HepG2 (cell line): ENCODE results near the gene PPP4R3A. TPM values are rescaled to one million over a fixed set of nuclear protein-coding genes. Genes with fewer than 3 reads are reported as not detected.

Source experiments
- BRD4 ChIP-seq: sonication (generic); formaldehyde crosslinking; IDR thresholded peaks from 2 replicates; pipeline ENCODE4 v1.4.0; 2020; ENCODE audit warnings: missing genetic modification reagents
- GLI4 ChIP-seq: sonication (generic); formaldehyde crosslinking; IDR thresholded peaks from 2 replicates; pipeline ENCODE4 v1.5.1; 2020; ENCODE audit warnings: missing genetic modification reagents, mild to moderate bottlenecking, moderate library complexity, borderline replicate concordance
- HNRNPL ChIP-seq: fragments of 200-400 bp; formaldehyde crosslinking; IDR thresholded peaks from 2 replicates; pipeline ENCODE4 v1.6.1; 2017; ENCODE audit warnings: mild to moderate bottlenecking, low read depth, low read length
- KLF16 ChIP-seq, 2 experiments: sonication (generic) in 1 of 2; formaldehyde crosslinking in 1 of 2; IDR thresholded peaks; 2 replicates each; pipeline versions ENCODE4 v1.6.1 to v1.8.0; 2016 to 2023; ENCODE audit warnings: missing genetic modification reagents in 2 of 2, missing compliant biosample characterization in 1 of 2
- LCORL ChIP-seq, 2 experiments: fragments of 450-650 bp in 1 of 2; sonication (generic) in 1 of 2; formaldehyde crosslinking in 1 of 2; IDR thresholded peaks; 2 replicates each; pipeline versions ENCODE4 v1.5.0 to v1.6.1; 2017 to 2020; ENCODE audit warnings: antibody characterized with exemption in 1 of 2, missing genetic modification reagents in 1 of 2
- MAZ ChIP-seq, 2 experiments: sonication (generic) in 1 of 2; formaldehyde crosslinking in 1 of 2; IDR thresholded peaks; 2 replicates each; pipeline versions ENCODE4 v1.5.0 to v1.6.1; 2012 to 2020; ENCODE audit warnings: low read depth in 2 of 2, mild to moderate bottlenecking in 2 of 2, borderline replicate concordance in 1 of 2, improper control_type of control experiment in 1 of 2, low read length in 1 of 2, missing genetic modification reagents in 1 of 2, moderate library complexity in 1 of 2
- MEIS1 ChIP-seq: sonication (generic); formaldehyde crosslinking; IDR thresholded peaks from 2 replicates; pipeline ENCODE4 v1.9.0; 2021; ENCODE audit warnings: mild to moderate bottlenecking, missing genetic modification reagents, moderate library complexity, borderline replicate concordance
- MIER3 ChIP-seq: IDR thresholded peaks from 2 replicates; pipeline ENCODE4 v1.6.1; 2016; ENCODE audit warnings: missing compliant biosample characterization, borderline replicate concordance
- MXI1 ChIP-seq: IDR thresholded peaks from 3 replicates; pipeline ENCODE4 v1.6.1; 2012; ENCODE audit warnings: low read depth, low read length, inconsistent platforms, borderline replicate concordance
- NKX3-1 ChIP-seq: sonication (generic); formaldehyde crosslinking; IDR thresholded peaks from 2 replicates; pipeline ENCODE4 v1.5.0; 2020; ENCODE audit warnings: missing genetic modification reagents
- NR1H2 ChIP-seq: sonication (generic); formaldehyde crosslinking; IDR thresholded peaks from 2 replicates; pipeline ENCODE4 v1.8.1; 2022; ENCODE audit warnings: low read depth, missing genetic modification reagents, borderline replicate concordance
- NR2F6 ChIP-seq, 2 experiments: IDR thresholded peaks; 2 replicates each; pipeline ENCODE4 v1.6.1; 2016; ENCODE audit warnings: antibody characterized with exemption in 1 of 2, mild to moderate bottlenecking in 1 of 2
- RBFOX2 ChIP-seq: fragments of 200-400 bp; formaldehyde crosslinking; IDR thresholded peaks from 2 replicates; pipeline ENCODE4 v1.6.1; 2017; ENCODE audit warnings: low read depth, mild to moderate bottlenecking, low read length
- RBM22 ChIP-seq: fragments of 200-400 bp; formaldehyde crosslinking; optimal IDR thresholded peaks from 2 replicates; pipeline ENCODE3; 2017; ENCODE audit warnings: mild to moderate bottlenecking, low read length, moderate library complexity
- RFX3 ChIP-seq: IDR thresholded peaks from 2 replicates; pipeline ENCODE4 v1.6.1; 2016; ENCODE audit warnings: missing biosample characterization, missing genetic modification reagents
- SIN3B ChIP-seq: fragments of 150-350 bp; IDR thresholded peaks from 2 replicates; pipeline ENCODE4 v1.6.1; 2014; ENCODE audit warnings: low read length
- SMAD9 ChIP-seq: sonication (generic); formaldehyde crosslinking; IDR thresholded peaks from 2 replicates; pipeline ENCODE4 v1.5.1; 2020; ENCODE audit warnings: mild to moderate bottlenecking, missing genetic modification reagents
- SRSF1 ChIP-seq: fragments of 200-400 bp; formaldehyde crosslinking; optimal IDR thresholded peaks from 2 replicates; pipeline ENCODE3; 2017; ENCODE audit warnings: mild to moderate bottlenecking, low read depth, low read length, moderate library complexity
- THAP9 ChIP-seq: sonication (generic); formaldehyde crosslinking; IDR thresholded peaks from 2 replicates; pipeline ENCODE4; 2020; ENCODE audit warnings: missing genetic modification reagents, mild to moderate bottlenecking, borderline replicate concordance
- ZFP62 ChIP-seq: sonication (generic); formaldehyde crosslinking; IDR thresholded peaks from 2 replicates; pipeline ENCODE4 v1.4.0; 2020; ENCODE audit warnings: missing genetic modification reagents
- ZMYM4 ChIP-seq: sonication (generic); formaldehyde crosslinking; IDR thresholded peaks from 2 replicates; pipeline ENCODE4 v1.8.1; 2023; ENCODE audit warnings: mild to moderate bottlenecking, missing genetic modification reagents
- ZNF274 ChIP-seq: sonication (generic); formaldehyde crosslinking; IDR thresholded peaks from 2 replicates; pipeline ENCODE4 v1.5.1; 2020; ENCODE audit warnings: mild to moderate bottlenecking, missing genetic modification reagents
- ZNF317 ChIP-seq: sonication (generic); formaldehyde crosslinking; IDR thresholded peaks from 2 replicates; pipeline ENCODE4 v1.5.0; 2020; ENCODE audit warnings: mild to moderate bottlenecking, missing genetic modification reagents
- ZNF781 ChIP-seq: sonication (generic); formaldehyde crosslinking; IDR thresholded peaks from 2 replicates; pipeline ENCODE4 v1.5.1; 2020; ENCODE audit warnings: borderline replicate concordance, mild to moderate bottlenecking, missing genetic modification reagents; ENCODE audit errors: not compliant biosample characterization
- ZNF879 ChIP-seq: sonication (generic); formaldehyde crosslinking; IDR thresholded peaks from 2 replicates; pipeline ENCODE4 v1.8.1; 2023; ENCODE audit warnings: missing genetic modification reagents
- polyA plus RNA-seq, 8 experiments: library from polyadenylated mRNA; depleted of rRNA in 3 of 8; stranded (reverse) in 7 of 8; unstranded in 1 of 8; fragments of >200 nt; fragmentation: Illumina TruSeq in 4 of 8; extraction: Trizol in 4 of 8; gene quantifications; 2 replicates each; pipeline versions ENCODE4 v1.2.1 to v1.2.3, GENCODE V29; 2011 to 2016; ENCODE audit warnings: low read depth in 4 of 8, missing spikeins in 1 of 8, mixed read lengths in 1 of 8; ENCODE audit not compliant: insufficient read depth in 1 of 8
- total RNA-seq, 5 experiments: library from RNA; depleted of rRNA; stranded (reverse); fragments of >200 nt; fragmentation: Illumina TruSeq; extraction: Trizol; gene quantifications; 2 replicates each; pipeline ENCODE4 v1.2.3, GENCODE V29; 2016; ENCODE audit warnings: low read depth in 1 of 5

PPP4R3A gene
- total and polyA plus RNA-seq, 2 of the 13 experiments (the other 11 are each of a cell fraction or from before 2014, with no cell fraction given) = 22.5 to 57.4 TPM

DNA sequence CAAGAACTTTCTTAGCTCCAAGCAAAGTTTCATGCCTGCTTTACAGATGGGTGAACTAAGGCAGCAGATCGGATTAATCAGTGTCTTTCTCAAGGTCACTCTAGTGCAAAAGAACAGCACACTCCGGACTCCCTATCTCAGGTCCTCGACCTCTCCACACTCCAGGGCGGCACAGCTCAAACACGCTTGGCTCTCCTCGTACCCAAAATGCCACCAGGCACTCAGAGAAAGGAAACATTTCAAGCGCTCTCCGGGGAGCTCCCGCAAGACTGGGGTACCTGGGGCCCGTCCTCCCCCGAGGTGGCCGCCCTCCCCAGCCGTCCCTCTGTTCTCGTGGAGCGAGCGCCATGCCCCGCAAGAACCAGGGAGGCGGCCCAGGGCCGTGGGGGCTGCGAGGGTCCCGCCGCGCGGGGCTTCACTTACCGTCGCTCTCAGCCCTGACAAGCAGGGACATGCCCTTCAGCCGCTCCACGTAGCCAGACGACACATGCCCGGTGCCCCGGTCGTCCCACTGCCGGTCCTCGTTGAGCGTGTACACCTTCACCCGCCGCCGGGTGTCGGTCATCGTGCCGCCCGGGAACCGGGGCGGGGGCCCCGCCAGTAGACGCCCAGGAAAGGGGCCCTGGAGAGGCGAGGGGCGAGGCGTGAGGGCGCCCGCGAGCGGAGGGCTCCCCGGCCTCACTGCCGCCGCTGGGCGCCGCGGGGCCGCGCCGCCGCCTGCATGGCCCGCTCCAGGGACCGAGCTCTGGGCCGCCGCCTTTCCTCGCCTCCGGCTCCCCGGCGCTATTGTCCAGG is 830 bp downstream of the PPP4R3A start (continued):
- TF ChIP-seq KLF16 (CRISPR knock-in tag; IDR thresholded peaks at IDR 0.05) (peak in 1 of 2 experiments; percentile 63; a peak in 1 of 4 replicates), MEIS1 (CRISPR knock-in tag) (no peak; the same call in 1 of the 2 replicates), ZNF317 (CRISPR knock-in tag) (no peak), HNRNPL (peak; percentile 51; the same call in 1 of the 2 replicates), MAZ (IDR thresholded peaks at IDR 0.05; ENCODE audit: borderline replicate concordance, low read depth, low read length) (no peak), MAZ (CRISPR knock-in tag; IDR thresholded peaks at IDR 0.05; ENCODE audit: low read depth) (no peak), ZFP62 (no peak), RBM22 (peak; percentile 94), NR1H2 (CRISPR knock-in tag) (no peak), LCORL (IDR thresholded peaks at IDR 0.05) (no peak), LCORL (CRISPR knock-in tag; IDR thresholded peaks at IDR 0.05) (no peak), BRD4 (CRISPR knock-in tag) (no peak), SMAD9 (CRISPR knock-in tag) (no peak), ZNF274 (CRISPR knock-in tag) (peak; percentile 67; the same call in 1 of the 2 replicates), MIER3 (CRISPR knock-in tag) (0 out of 2 replicates have a peak, but pooled peaks have one; percentile 47), ZNF879 (CRISPR knock-in tag) (0 out of 2 replicates have a peak, but pooled peaks have one; percentile 44), THAP9 (CRISPR knock-in tag) (no peak), ZNF781 (no peak), RFX3 (no peak), NKX3-1 (0 out of 2 replicates have a peak, but pooled peaks have one; percentile 50), ZMYM4 (0 out of 2 replicates have a peak, but pooled peaks have one; percentile 18), SIN3B (no peak), NR2F6 (IDR thresholded peaks at IDR 0.05) (no peak), NR2F6 (CRISPR knock-in tag; IDR thresholded peaks at IDR 0.05) (peak; percentile 42; the same call in 1 of the 2 replicates), RBFOX2 (peak; percentile 82), MXI1 (no peak), SRSF1 (no peak), GLI4 (CRISPR knock-in tag) (no peak)
